HG02610 (cell line): Measurements from ENCODE around the gene MEGF6.

ENCODE experiments used
- ATAC-seq: cut with Tn5 transposase; IDR thresholded peaks from one replicate; pipeline ENCODE4 v1.9.1; 2021; ENCODE audit warnings: mild to moderate bottlenecking, moderate library complexity; ENCODE audit not compliant: unreplicated experiment

MEGF6 gene

DNA sequence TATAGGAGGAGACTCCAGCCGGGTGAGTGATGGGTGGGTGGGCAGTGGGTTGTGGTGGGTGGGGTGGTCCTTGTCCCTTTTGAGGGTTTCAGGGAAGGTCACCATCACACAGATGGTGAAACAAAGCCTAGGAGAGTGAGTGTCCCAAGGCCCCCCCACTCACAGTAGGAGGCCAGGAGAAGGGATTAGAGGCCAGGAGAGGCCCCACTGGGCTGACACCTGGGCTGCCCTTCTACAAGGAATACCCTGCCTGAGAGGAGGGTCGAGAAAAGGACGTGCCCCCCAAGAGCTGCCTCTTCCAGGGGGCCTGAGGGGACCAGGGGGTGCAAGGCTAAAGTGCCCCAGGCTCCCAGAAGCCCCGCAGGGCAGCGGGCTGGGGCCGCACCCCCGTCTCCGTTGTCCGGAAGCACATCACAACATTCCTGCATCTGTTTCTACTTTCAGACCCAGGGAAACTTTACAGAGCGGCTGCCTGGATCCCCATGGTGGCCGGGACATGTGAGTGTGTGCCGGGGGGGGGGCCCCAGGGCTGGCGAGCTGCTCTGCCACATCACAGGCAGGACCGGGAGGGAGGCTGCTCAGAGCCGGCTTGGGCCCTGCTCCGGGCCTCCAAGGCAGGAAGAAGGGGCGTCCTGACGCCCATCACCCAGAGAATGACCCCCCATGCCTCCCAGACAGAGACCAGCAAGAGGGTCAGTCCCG lies 88.6 kb downstream of the MEGF6 start:
- ATAC-seq: no peak

DNA sequence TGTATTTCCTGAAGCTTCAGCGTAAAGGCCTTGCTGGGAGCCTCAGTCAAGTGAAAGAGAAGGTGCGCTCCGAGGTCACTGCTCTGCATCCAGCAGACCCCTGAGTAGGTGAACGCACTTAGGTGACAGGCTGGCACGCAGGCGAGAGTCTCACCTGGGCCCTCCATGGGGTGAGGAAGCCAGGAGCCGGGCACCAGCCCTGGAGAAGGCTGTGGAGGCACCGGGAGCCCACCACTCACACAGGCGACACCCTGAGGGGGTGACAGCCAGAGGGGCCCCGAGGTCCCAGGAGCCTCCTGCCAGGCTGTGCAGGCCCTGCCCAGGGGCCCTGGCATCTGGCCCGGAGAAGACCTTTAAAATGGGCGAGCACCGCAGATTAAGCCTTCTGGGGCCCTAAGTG lies 89.2 kb downstream of the MEGF6 start:
- no peak for ATAC-seq

DNA sequence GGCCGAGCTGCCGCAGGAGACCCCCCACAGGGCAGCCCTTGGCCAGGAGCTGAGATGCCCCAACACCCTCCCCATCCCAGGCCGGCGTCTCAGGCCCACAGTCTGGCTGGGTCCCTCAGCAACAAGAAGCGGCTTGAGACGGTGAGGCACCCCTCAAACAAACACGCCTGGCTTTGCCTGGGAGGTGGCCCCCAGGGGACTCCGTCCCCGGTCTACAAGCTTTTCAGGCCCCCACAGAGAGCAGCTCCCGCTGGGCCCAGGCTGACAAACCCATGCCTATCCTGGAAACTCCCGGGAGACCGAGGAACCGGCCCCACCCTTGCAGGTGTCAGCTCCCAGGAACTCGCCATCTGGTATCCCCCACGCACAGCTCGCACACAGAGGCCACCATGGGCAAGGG lies 89.9 kb downstream of the MEGF6 start:
- ATAC-seq: no peak

DNA sequence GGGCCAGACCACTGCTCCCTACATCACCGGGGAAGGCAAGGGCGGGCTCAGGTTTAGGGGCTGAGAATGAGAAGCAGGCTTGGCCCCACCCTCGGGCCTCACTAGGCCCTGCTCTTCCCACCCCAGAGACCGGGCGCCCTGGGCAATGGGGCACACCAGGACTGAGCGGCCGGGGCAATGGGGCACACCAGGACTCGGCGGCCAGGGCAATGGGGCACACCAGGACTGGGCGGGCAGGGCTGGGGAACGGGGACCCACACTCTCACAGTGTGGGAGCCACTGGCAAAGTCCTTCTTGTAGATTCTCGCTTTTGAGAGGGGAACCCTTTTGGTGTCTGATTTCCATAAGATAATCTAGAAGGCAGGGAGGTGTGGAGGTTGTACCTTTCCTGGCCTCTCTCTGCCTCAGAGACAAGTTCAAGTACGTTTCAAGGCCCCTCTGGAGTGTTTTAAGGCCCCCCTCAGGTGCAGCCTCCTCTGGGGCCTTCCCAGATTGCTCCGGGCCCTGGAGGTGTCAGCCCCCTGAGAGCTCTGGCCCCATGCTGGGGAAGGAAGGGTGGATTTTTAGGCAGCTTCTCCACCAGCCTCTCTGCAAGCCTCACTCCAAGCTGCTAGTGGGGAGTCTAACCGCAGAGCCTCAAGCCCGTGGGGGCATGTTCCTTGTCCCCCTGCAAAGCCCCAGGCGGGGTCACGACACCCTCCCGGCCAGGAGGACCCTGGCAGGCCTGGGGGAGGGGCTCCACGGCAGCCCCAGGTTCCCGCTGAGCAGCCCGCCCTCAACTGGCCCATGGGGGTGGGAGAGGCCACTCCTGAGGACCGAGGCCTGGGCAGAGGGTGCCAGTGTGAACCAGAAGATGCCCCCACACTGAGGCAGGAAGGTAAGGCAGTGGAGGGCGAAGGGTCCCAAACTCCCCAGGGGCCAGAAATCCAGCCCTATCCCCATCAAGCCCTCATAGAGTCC lies 90.6 kb downstream of the MEGF6 start:
- no peak for ATAC-seq

DNA sequence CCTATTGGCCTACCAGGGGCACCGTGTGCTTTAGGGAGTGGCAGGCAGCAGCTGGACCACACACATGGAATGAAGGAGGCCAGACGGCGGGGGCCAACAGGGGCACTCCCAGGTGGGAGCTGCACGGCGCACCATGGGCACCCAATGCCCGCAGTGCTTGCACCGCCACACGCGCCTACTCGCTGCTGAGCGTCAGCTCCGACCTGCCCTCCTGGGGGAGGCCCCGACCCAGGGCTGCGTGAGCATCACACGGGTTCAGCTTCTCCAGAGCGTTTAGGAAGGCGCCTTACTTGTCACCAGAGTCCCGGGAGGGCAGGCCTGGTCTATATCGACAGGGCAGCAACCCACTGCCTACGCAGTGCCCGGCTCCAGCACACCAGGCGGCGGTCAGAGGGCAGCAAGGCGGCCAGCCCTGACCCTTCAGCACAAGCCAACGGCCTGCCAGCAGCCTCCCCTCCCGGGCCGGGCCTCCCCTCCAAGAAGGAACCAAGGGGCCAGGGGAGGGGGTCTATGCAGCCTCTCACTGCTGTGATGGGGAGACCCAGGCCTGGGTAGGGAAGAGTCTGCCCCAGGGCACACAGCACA lies 91.9 kb downstream of the MEGF6 start:
- no peak for ATAC-seq

DNA sequence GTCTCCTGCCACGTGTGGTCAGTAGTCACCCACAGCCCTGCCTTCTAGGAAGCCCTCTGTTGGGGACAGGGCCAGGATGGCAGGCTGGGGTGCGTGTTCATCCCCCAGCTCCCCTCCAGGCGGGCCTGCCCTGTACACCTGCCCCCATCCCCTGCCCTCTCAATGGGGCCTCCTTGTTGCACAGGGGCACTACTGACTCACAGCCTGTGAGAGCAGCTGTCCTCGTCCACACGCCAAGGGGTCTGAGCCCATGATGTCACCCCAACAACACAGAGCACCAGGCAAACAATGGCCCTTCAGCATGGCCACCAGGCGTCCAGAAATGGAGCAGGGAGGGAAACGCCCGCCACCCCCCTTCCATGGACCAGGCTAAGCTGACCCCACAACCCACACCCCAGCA lies 92.6 kb downstream of the MEGF6 start:
- ATAC-seq: no peak

DNA sequence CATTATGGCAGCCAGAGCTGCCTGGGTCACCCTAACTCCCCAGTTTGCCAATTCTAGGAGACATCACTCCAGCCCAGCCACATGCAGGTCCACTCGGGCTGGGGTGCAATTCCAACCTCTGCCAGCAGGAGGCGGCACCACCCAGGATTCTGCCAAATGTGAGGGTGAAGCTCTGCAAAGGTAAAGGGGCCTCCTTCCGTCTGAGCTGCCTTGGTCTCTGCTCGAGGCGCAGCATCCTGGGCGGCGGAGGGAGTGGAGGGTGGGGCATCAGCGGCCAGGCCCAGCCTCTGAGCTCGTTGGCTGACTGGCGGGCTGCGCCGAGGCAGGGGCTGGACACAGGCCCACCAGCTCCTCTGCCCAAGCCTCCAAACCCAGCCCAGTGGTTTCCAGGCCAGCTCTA lies 93.1 kb downstream of the MEGF6 start:
- no peak for ATAC-seq

DNA sequence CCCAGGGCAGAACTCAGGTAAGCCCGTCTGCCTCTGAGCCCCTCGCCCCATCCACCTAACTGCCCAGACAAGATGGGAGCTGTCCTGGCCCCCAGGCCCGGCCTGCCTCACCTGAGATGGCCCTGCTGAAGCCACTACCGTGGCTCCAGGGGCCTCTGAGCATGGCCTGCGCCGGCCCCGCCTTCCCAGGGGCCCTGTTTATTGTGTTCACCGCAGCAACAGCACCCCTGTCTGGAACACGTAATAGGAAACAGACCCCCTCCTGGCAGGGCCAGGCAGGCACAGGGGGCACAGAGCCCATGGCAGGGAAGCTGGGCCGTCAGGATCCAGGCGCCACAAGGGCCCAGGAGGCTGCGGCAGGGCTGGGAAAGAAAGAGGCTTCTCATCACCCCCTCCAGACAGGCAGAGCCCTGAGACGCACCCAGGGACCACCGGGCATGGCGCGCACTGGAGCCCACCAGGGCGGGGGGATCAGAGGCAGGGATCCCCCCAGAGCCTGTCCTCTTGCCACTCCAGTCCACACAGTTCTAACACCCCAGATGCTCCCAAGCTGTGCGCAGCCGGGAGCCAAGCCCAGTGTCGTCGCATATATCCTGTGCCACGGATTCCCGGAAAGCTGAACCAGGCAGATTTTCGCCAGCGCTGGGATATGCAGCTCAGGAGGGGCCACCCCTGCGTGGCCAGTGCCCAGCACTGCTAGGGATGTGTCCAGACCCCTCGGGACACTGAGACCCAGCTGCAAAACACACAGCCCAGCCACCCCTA lies 94.2 kb downstream of the MEGF6 start:
- ATAC-seq: no peak

DNA sequence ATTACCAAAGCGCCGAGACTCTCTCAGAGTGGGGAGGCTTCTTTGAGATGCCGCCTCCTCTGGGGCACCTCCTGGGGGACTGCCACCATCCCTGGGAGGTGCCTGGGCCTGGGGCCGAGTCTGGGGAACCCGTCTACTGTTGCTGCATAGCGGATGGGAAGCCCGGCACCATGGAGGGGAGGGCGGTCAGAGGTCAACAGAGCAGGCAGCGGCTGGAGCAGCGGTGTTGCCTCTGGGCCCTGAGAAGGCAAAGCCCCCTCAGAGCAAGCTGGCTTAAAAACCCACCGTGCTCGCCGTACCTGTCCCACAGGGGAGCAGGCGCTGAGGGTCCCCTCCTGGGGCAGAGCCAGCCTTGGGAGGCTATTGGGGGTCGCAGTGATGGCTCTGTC lies 94.8 kb downstream of the MEGF6 start:
- no peak for ATAC-seq

DNA sequence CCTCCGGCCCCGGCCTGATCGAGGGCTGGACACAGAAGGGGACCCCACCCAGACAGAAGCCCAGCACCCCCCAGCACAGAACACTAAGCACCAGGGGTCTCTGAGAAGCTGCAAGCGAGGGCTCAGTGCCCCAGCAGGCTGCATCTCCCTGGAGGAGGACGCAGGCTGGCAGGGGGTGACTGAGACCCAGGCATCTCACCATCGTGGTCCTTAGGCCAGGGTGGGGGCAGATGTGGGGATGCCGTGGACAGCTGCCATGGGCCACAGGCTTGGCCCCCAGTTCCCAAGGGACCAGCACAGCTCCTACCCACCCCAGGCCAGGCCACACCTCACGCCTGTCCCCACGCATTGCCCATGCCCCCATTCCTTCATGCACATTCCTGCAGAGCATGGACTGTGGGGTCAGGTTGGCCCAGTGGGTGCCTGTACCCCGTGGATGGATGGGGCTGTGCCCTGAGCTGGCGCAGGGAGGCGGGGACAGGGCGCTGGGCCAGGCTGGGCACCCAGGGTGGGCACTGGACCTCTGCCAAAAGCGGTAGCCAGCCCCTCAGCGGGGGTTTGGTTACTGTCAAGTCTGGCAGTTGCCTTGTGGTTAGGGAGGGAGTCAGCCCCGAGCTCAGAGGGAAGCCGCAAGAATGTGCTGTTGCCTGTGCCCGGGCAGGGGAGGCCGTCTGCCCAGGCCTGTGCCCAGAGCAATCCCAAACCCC lies 95.4 kb downstream of the MEGF6 start:
- ATAC-seq: no peak

DNA sequence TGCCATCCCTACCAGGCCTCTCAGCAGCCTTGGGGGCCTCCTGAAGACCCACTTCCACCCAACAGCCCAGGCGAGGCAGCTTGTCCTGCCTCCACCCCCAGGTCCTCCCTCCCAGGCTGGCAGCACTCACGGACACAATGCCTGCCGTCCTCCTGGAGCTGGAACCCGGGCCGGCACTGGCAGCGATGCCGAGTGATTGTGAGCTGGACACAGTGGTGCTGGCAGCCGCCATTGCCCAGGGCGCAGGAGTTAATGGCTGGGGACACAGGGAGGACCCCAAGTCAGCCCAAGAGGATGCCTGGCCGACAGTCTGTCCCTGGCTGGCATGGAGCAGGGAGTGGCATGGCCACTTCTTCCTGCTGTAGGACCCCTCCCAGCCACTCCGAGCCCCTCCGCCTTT lies 96.0 kb downstream of the MEGF6 start:
- ATAC-seq: no peak

DNA sequence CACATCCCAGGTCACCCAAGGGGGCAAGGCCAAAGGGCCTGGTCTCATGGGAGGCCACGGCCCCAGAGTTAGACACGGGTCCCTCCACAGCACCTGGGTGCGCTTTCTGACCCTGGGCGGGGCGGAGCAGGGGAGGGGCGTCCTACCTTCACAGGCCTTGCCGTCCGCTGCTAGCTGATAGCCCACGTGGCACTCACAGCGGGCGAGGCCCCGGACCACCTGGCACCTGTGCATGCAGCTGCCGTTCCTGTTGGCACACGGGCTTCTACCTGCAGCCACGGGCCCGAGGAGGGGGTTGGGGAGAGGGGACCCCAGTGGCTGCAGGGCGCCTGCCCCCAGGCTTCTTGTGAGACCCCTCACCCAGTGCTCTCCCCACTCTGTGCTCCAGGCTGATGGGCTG lies 96.9 kb downstream of the MEGF6 start:
- no peak for ATAC-seq

DNA sequence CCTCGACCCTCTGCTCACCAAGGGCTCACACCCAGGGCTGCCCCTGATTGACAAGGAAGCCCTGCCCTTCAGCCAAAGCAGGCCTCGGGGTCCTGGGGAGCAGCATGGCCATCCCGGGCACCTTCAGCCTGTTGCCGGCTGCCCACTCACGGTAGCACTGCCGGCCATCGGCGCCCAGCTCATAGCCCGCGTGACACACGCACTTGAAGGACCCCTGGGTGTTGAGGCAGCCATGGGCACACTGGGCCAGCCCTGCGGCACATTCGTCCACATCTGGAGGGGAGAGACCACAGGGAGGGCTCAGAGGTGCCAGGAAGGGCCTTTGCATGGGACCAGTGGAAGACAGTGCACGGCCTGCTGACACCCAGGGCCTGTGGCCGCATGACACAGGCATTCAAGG lies 99.5 kb downstream of the MEGF6 start:
- ATAC-seq: no peak

DNA sequence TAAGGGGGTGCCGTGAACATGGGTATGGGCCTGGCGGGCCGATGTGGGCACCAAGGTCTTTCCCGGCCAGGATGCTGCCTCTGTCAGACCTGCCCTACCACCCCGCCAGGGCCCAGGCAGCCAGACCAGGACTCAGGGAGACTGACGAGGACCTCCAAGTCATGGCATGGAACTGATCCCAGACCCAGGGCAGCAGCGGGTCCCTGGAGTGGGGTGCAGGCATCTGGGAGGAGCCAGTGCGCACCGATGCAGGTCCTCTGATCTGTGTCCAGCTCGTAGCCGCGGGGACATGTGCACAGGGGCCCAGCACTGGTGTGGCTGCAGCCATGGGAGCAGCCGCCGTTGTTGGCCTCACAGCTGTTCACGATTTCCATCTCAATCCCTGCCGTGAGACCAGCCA lies 100.0 kb downstream of the MEGF6 start:
- no peak for ATAC-seq

DNA sequence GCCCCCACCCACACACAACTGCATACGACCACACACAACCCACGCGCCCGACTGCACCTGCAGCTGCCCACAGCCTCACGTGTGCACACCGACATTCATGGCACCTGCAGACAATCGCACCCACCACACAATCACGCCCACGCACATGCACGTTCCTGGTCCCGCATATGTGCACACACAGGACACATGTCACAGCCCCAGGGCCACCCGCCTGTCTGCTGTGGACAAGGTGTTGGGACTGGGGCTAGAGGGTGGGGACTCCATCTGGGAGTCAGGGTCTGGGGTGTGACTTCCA lies 100.4 kb downstream of the MEGF6 start:
- ATAC-seq: no peak

DNA sequence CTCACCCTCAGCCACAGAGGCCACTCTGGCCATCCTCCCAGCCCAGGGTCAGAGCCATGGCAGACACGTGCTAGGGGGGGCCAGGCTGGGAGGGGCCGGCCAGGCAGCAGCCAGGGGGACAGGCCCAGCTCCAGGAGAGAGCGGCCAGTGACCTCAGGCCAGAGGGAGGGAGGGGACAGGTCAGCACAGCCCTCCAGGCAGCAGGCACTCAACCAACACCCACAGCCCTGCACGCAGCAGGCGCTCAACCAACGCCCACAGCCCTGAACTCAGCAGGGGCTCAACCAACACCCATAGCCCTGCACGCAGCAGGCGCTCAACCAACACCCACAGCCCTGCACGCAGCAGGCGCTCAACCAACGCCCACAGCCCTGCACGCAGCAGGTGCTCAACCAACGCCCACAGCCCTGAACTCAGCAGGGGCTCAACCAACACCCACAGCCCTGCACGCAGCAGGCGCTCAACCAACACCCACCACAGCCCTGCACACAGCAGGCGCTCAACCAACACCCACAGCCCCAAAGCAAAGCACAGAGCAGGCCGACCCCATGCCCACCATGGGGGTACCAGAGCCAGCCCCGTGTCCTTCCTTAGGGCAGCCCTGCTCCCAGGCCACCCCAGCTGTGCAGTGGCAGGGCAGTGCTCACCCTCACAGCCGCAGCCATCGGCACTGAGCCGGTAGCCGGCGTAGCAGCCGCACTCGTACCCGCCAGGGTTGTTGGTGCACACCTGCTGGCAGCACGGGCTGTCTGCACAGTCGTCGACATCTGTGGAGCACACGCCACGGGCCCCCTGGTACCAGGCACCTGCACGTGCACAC lies 101.0 kb downstream of the MEGF6 start:
- no peak for ATAC-seq

DNA sequence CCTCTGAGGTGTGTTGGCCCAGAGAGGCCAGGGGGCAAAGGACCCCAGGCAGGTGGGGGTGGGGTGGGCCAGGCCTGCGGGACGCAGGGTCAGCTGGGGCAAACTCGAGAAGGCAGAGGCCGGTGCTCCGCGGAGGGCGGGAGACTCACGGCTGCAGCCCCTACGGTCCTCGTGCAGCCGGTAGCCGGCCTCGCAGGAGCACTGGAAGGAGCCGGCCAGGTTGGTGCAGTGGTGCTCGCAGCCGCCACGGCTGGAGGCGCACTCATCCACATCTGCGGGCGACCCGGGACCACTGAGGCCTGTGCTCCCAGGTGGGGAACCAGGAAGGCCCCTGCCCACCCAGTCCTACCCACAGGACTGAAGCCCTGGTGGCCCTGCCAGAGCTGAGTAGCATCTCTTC lies 101.6 kb downstream of the MEGF6 start:
- ATAC-seq: no peak

DNA sequence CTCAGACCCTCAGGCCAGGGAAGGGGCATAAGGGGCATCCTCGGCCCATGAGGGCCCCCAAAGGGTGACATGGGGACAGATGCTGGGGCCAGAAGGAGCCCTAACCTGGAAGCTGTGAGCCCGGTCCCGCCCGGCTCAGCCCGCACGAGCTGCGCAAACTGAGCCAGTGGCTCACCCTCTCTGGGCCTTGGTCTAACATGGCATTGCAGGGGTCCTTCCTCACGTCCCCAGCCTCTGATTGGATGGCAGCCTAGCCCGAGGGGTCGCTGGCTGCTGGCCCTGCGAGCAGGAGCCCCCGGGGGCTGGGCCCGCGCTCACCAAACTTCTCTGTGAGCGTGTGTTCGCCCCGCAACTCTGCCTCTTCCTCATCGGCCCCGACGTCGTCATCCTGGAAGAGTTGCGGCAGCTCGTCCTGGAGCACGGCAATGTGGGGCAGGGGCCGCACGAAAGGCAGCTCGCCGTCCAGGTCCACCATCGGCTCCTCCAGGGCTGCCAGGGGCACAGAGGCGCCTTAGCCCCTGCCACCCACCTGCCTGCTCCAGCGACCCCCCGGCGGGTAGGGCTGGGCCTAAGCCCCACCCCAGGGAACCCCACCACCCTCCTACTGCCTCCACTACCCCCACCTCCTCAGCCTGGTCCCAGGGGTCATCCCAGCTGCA lies 102.4 kb downstream of the MEGF6 start:
- ATAC-seq: no peak

DNA sequence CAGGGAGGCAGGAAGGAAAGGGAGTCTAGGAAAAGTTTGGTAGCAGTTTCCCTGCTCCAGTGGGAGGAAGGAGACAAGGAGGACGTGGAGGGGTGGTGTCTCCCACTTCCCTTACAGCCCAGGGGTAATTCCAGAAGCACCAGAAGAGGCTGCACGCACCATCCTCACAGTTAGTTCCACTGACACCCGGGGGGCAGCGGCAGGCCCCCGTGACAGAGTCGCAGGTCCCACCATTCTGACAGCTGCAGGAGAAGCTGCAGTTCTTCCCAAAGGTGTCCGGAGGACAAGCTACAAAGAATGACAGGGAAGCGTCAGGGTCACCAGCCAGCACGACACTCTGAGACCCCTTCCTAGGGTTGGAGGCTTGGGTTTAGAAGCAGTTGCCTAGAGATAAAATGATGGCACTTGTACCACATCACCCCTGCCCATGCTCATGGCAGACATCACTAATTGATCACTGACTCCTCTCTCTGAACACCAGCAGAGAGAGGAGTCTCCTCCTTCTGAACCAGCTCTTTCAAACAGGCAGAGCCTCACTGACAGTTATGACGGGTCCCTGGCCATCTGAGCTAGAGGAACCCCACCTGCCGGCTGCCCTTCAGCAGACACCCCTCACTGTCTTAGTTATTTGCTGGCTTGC lies 103.6 kb downstream of the MEGF6 start:
- ATAC-seq: no peak
